Activated naive CD8-positive, alpha-beta T cell treated with anti-CD3 and anti-CD28 coated beads, Interleukin-2, amount 50 U/mL, for 24 hours (primary cell): ENCODE data around the gene MACROD2.

ENCODE experiments used
- ATAC-seq: fragments of 150-1000 bp; cut with Tn5 transposase; one replicate; pipeline ENCODE4 v1.10.0; 2021
- DNase-seq: peaks from one replicate; pipeline ENCODE4 v3.0.0; 2021
- H3K27ac Mint-ChIP-seq: one replicate; pipeline ENCODE4 v1.8.0; 2021; ENCODE audit warnings: mild to moderate bottlenecking, mixed read lengths
- H3K27me3 Mint-ChIP-seq: one replicate; pipeline ENCODE4 v1.8.0; 2021; ENCODE audit warnings: mixed read lengths
- H3K36me3 Mint-ChIP-seq: one replicate; pipeline ENCODE4 v1.8.0; 2021; ENCODE audit warnings: low read depth, mixed read lengths
- H3K4me1 Mint-ChIP-seq: one replicate; pipeline ENCODE4 v1.8.0; 2021; ENCODE audit warnings: mixed read lengths
- H3K4me3 Mint-ChIP-seq: one replicate; pipeline ENCODE4 v1.8.0; 2021; ENCODE audit warnings: mild to moderate bottlenecking, moderate library complexity, mixed read lengths
- H3K9me3 Mint-ChIP-seq: one replicate; pipeline ENCODE4 v1.8.0; 2021; ENCODE audit warnings: mixed read lengths

The MACROD2 gene

GRCh38 chr20:14583413-14583812 is 588.1 kb downstream of the MACROD2 start:
- H3K9me3 Mint-ChIP-seq = peaks cover 4% of the 10 kb centered on the region
- H3K36me3 Mint-ChIP-seq = no peaks in the 10 kb centered on the region
- H3K4me3 Mint-ChIP-seq = no peak overlapping the region
- H3K4me1 Mint-ChIP-seq = no peaks in the 10 kb centered on the region
- H3K27me3 Mint-ChIP-seq = no peaks in the 10 kb centered on the region
- ATAC-seq (no peak), DNase-seq (no peak)
- H3K27ac Mint-ChIP-seq = no peak overlapping the region

- Mint-ChIP-seq H3K27ac (no peak overlapping the region), H3K4me1 (no peaks in the 10 kb centered on the region), H3K27me3 (no peaks in the 10 kb centered on the region), H3K9me3 (peaks cover 6% of the 10 kb centered on the region), H3K4me3 (no peak overlapping the region), H3K36me3 (no peaks in the 10 kb centered on the region)
- ATAC-seq (no peak), DNase-seq (no peak)
Measured at GRCh38 chr20:14589383-14589782, 594.1 kb downstream of the MACROD2 start.

DNA sequence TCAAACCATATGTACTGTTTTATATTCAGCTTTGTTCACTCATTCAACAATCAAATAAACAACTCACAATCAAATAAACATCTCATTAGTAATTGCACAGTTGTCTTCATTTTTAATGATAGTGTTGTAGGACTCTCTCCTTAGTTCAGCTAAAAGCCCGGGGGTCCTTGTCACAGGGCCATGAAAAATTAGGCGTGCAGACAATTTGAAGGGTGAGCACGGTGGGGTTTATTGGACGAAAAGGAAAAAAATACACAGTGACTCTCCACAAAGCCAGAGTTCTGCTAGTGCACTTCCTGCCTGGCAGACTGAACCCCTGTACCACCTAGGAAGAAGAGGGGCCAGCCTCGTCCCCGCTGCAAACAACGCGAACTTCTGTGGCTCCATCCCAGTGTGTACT is 599.7 kb downstream of the MACROD2 start:
- peaks cover 6% of the 10 kb centered on the region for H3K9me3 Mint-ChIP-seq
- no peak overlapping the region for H3K4me3 Mint-ChIP-seq
- no peaks in the 10 kb centered on the region for H3K27me3 Mint-ChIP-seq
- no peaks in the 10 kb centered on the region for H3K36me3 Mint-ChIP-seq
- no peak for ATAC-seq
- H3K4me1 Mint-ChIP-seq = no peaks in the 10 kb centered on the region
- no peak for DNase-seq
- no peak overlapping the region for H3K27ac Mint-ChIP-seq

GRCh38 chr20:14597206-14597715 is 601.9 kb downstream of the MACROD2 start:
- no peak for ATAC-seq
- Mint-ChIP-seq H3K27ac (no peak overlapping the region), H3K36me3 (no peaks in the 10 kb centered on the region)

GRCh38 chr20:14599613-14600012 is 604.3 kb downstream of the MACROD2 start:
- H3K9me3 Mint-ChIP-seq = peaks cover 3% of the 10 kb centered on the region
- ATAC-seq (no peak), DNase-seq (no peak)
- H3K36me3 Mint-ChIP-seq = no peaks in the 10 kb centered on the region
- no peak overlapping the region for H3K27ac Mint-ChIP-seq
- no peaks in the 10 kb centered on the region for H3K27me3 Mint-ChIP-seq
- no peak overlapping the region for H3K4me3 Mint-ChIP-seq
- no peaks in the 10 kb centered on the region for H3K4me1 Mint-ChIP-seq

More at GRCh38 chr20:14597206-14597715, 601.9 kb downstream of the MACROD2 start:
- no peak overlapping the region for H3K4me3 Mint-ChIP-seq
- DNase-seq = no peak
- H3K27me3 Mint-ChIP-seq = no peaks in the 10 kb centered on the region
- no peaks in the 10 kb centered on the region for H3K4me1 Mint-ChIP-seq
- H3K9me3 Mint-ChIP-seq = no peaks in the 10 kb centered on the region

DNA sequence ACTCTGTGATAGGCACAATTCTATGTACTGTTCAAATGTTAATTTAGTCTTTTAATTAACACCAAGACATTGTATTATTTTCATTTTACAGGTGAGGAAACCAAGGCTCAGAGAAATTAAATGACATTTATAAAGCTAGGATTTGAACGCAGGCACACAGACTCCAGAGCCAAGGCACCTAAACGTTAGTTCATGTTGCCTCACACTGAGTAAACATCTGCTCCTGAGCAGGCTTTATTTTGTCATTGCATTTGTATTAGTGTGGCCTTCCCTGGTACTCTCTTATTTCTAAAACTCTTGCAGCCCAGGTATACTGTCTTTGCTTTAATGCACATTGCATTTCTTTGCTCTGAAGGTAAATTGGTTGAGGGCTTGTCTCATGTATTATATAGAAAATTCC is 605.2 kb downstream of the MACROD2 start:
- no peaks in the 10 kb centered on the region for H3K36me3 Mint-ChIP-seq
- H3K4me1 Mint-ChIP-seq = no peaks in the 10 kb centered on the region
- H3K27me3 Mint-ChIP-seq = no peaks in the 10 kb centered on the region
- ATAC-seq (no peak), DNase-seq (no peak)
- no peak overlapping the region for H3K27ac Mint-ChIP-seq
- H3K9me3 Mint-ChIP-seq = peaks cover 3% of the 10 kb centered on the region
- H3K4me3 Mint-ChIP-seq = no peak overlapping the region

DNA sequence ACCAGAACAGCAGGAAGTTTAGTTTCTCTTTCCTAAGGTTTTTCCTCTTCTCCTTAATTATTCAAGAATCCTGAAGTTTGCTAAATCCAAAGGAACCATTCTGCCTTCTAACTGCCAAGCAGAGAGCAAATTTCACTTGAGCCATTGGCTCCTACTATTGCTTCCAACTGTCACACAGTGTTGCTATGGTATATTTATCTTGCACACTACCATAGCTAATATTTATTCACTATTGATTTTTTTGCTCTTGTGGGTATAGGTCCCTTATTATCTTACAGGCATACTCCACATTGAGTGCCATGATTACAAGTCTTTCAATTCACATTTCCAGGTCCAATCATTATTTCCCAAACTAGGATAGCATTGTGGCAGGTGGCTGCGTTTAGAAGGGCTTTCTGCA is 608.8 kb downstream of the MACROD2 start:
- Mint-ChIP-seq H3K27ac (no peak overlapping the region), H3K9me3 (peaks cover 10% of the 10 kb centered on the region), H3K4me3 (no peak overlapping the region), H3K27me3 (no peaks in the 10 kb centered on the region), H3K4me1 (no peaks in the 10 kb centered on the region), H3K36me3 (no peaks in the 10 kb centered on the region)
- no peak for ATAC-seq
- no peak for DNase-seq

DNA sequence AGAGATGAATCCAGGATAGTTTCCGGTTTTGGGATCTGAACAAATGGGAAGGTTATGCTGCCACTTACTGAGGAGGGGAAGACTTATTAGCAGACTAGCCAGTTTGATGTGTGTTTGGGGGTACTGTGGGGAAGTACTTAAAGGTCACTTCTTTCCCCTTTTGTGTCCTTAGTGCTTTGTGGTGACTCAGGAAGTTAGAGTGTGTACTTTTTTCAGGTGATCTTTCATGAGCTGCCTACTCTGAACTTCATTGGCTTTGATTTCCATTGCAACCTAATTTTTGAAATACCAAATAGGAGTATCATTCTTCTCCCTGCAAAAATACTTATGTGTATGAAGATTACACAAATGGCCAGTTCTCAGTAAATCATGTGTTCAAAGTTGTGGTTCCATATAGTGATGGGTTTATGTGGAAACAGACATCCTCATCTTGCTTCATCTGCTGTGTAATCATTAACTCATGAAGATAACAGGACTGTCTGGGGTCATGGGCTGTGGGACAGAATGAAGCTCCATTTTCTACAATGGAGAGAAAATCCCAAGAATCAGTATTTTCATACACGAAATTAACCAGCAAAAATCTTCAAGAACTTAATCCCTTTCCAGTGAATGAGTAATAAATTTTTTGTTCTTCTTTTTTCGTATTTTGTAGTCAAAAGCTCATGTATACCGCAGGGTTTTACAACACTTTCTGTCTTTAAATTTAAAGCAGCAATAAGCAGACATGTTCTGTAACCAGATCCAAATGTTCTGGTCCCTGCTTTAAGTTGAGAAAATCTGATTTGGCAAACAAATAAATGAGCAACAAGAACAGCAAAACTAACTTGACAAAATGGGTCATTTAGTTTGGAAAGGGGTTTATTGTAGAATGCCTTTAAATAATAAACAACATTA is 614.3 kb downstream of the MACROD2 start:
- Mint-ChIP-seq H3K36me3 (no peaks in the 10 kb centered on the region), H3K27me3 (no peaks in the 10 kb centered on the region), H3K4me1 (no peaks in the 10 kb centered on the region), H3K27ac (no peak overlapping the region), H3K9me3 (peaks cover 9% of the 10 kb centered on the region), H3K4me3 (no peak overlapping the region)
- DNase-seq = no peak
- no peak for ATAC-seq

DNA sequence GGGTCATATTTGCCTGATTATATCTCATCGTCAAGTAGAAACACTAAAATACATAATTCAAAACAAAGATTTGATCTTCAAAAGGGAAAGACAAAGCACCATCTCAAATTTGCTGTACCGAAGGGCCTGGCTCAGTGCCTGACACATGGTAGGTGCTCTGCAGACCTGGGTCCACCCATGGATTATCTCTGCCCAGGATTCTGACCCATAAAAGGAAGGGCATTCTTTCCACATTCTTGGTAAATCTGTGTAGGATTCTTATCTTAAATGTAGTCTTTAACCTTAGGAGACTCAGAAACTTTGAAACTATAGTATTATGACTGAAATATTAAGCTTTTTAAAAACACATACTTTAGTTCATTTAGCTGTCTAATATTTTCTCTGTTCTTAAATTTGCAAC is 616.2 kb downstream of the MACROD2 start:
- H3K9me3 Mint-ChIP-seq = peaks cover 15% of the 10 kb centered on the region
- DNase-seq (no peak), ATAC-seq (no peak)
- H3K4me3 Mint-ChIP-seq = no peak overlapping the region
- no peak overlapping the region for H3K27ac Mint-ChIP-seq
- no peaks in the 10 kb centered on the region for H3K27me3 Mint-ChIP-seq
- no peaks in the 10 kb centered on the region for H3K36me3 Mint-ChIP-seq
- no peaks in the 10 kb centered on the region for H3K4me1 Mint-ChIP-seq

DNA sequence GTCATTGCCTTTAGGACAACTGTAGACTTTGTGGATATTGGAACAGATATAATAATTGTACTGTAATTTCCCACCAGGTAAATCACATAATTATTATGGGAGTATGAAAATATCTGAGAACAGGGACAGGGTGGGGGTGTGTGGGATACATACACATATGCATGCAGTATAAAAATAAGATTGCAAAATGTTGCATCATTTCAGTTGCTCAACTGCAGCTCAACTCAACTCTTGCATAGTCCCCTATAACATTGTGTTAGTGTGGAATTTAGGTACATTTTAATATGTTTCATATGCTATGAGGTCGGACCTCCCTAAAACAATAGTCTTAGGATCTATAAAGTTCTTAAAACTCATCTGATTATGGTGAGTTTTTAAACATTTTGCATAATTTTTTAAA is 617.1 kb downstream of the MACROD2 start:
- Mint-ChIP-seq H3K36me3 (no peaks in the 10 kb centered on the region), H3K27me3 (no peaks in the 10 kb centered on the region), H3K9me3 (peaks cover 15% of the 10 kb centered on the region), H3K27ac (no peak overlapping the region), H3K4me1 (no peaks in the 10 kb centered on the region), H3K4me3 (no peak overlapping the region)
- no peak for DNase-seq
- no peak for ATAC-seq

DNA sequence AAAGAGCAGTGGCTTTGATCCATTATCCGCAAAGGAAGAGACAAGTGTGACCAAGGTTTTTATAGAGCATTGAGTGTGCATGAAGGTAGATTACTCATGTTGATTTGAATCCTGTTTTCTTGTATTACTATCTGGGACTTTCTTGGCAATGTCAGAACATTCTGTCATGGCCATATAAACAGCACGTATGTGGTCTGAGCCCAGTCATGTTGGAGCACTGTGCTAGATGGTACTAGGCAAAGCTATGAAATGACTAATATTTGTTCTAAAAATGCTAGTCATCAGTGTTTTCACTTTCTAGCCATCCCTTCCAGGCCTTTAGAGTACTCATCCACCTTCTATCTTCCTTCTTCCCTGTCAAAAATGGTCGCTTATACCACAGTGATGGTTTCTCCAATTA is 620.7 kb downstream of the MACROD2 start:
- Mint-ChIP-seq H3K27ac (no peak overlapping the region), H3K36me3 (no peaks in the 10 kb centered on the region), H3K4me3 (no peak overlapping the region), H3K4me1 (no peaks in the 10 kb centered on the region), H3K9me3 (peaks cover 13% of the 10 kb centered on the region), H3K27me3 (no peaks in the 10 kb centered on the region)
- ATAC-seq (no peak), DNase-seq (no peak)

GRCh38 chr20:14617123-14617522 is 621.8 kb downstream of the MACROD2 start:
- H3K27me3 Mint-ChIP-seq = no peaks in the 10 kb centered on the region
- no peaks in the 10 kb centered on the region for H3K4me1 Mint-ChIP-seq
- DNase-seq (no peak), ATAC-seq (no peak)
- H3K9me3 Mint-ChIP-seq = peaks cover 13% of the 10 kb centered on the region
- H3K4me3 Mint-ChIP-seq = no peak overlapping the region
- H3K27ac Mint-ChIP-seq = no peak overlapping the region
- H3K36me3 Mint-ChIP-seq = no peaks in the 10 kb centered on the region

- Mint-ChIP-seq H3K36me3 (no peaks in the 10 kb centered on the region), H3K27ac (no peak overlapping the region), H3K27me3 (no peaks in the 10 kb centered on the region), H3K4me1 (no peaks in the 10 kb centered on the region), H3K9me3 (peaks cover 10% of the 10 kb centered on the region), H3K4me3 (no peak overlapping the region)
- no peak for DNase-seq
- no peak for ATAC-seq
Measured at GRCh38 chr20:14619411-14619810, 624.1 kb downstream of the MACROD2 start.

GRCh38 chr20:14622796-14623195 is 627.5 kb downstream of the MACROD2 start:
- no peak for ATAC-seq
- Mint-ChIP-seq H3K9me3 (peaks cover 5% of the 10 kb centered on the region), H3K36me3 (no peaks in the 10 kb centered on the region), H3K27me3 (no peaks in the 10 kb centered on the region), H3K27ac (no peak overlapping the region), H3K4me1 (no peaks in the 10 kb centered on the region), H3K4me3 (no peak overlapping the region)
- no peak for DNase-seq

DNA sequence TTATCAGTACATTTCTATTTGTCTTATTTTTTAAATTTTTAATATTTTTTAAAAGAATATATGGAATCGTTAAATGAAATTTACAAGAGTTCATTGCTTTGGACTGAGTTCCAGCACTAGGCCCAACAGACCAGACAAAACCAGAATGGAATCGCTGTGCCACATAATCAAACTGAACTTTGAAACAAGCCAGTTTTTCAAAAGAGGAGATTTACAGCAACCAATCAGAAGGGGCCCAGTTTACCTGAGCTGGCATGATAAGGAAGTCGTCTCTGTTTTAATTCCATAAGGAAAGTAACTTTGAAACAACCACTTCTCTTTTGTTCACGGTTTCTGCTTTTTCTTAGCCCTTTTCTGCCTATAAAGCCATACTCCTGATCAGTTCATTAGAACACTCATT is 635.7 kb downstream of the MACROD2 start:
- Mint-ChIP-seq H3K9me3 (no peaks in the 10 kb centered on the region), H3K36me3 (no peaks in the 10 kb centered on the region), H3K4me1 (no peaks in the 10 kb centered on the region), H3K27me3 (no peaks in the 10 kb centered on the region), H3K4me3 (no peak overlapping the region), H3K27ac (no peak overlapping the region)
- DNase-seq (no peak), ATAC-seq (no peak)
